ENCODE data around the gene DMAP1. TPM values are rescaled to one million over a fixed set of nuclear protein-coding genes. Genes with fewer than 3 reads are reported as not detected.

DMAP1 gene
- total RNA-seq, 1 donor from 2014 or later: 33.1 TPM

DNA sequence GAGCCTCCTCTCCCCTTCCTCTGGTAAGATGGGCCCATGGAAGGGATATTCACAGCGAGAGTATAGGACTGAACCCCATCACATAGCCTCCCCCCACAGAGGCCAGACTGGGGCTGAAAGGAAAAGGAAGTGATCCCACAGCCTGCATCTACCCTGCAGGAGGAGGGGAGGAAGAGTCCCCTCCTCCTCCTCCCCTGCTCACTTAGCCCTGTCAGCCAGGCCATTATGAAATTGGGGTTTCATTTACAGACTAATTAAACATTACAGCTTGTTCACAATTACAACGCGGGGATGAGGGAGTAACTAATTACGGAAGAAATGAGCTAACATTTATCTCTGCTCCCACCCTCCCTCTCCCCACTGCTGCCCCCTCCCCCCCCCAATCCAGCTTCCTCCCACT, 25.4 kb downstream of the DMAP1 start:
- Mint-ChIP-seq H3K4me1 (ENCODE audit: low read depth) (peaks cover 28% of the 10 kb centered on the region), H3K27me3 (ENCODE audit: low read depth) (no peaks in the 10 kb centered on the region)

DNA sequence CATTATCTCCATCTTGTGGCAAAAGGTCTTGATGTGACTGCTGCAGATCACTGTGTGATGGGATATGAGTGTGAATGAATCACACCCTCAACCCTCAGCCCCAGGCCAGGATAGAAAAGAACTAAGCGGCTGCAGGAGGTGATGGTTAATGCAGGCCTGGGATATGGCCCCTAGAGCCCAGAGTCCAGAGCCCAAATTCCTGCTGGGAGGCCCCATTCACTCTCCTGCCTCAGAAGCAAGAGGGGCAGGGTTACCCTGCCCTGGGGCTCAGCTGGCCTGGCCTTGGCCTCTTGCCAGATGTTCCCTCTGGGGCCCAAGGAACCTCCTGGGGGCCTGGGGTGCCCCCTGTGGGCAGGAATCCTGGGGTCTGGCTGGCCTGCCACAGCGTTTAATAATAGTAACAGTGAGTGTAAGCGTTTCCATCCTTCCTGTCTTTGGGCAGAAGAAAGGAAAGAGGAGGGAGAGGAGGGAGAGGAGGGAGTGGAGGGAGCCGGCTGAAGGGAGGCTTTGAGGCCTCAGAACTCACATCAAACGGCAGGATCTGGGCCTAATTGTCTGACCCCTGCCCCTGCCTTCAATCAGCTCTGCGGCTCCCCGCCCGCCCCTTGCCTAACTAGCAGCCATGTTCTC, 26.2 kb downstream of the DMAP1 start:
- TF ChIP-seq, protein P1, sequence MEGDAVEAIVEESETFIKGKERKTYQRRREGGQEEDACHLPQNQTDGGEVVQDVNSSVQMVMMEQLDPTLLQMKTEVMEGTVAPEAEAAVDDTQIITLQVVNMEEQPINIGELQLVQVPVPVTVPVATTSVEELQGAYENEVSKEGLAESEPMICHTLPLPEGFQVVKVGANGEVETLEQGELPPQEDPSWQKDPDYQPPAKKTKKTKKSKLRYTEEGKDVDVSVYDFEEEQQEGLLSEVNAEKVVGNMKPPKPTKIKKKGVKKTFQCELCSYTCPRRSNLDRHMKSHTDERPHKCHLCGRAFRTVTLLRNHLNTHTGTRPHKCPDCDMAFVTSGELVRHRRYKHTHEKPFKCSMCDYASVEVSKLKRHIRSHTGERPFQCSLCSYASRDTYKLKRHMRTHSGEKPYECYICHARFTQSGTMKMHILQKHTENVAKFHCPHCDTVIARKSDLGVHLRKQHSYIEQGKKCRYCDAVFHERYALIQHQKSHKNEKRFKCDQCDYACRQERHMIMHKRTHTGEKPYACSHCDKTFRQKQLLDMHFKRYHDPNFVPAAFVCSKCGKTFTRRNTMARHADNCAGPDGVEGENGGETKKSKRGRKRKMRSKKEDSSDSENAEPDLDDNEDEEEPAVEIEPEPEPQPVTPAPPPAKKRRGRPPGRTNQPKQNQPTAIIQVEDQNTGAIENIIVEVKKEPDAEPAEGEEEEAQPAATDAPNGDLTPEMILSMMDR (IDR thresholded peaks at IDR 0.05): peak; percentile 74
- Mint-ChIP-seq H3K4me3 (ENCODE audit: unreplicated experiment) (no peak overlapping the region), H3K27ac (ENCODE audit: unreplicated experiment) (peak overlapping the region; percentile 88), H3K36me3 (ENCODE audit: low read depth) (peaks cover 5% of the 10 kb centered on the region), H3K9me3 (ENCODE audit: low read depth) (no peaks in the 10 kb centered on the region), H3K27me3 (ENCODE audit: low read depth) (no peaks in the 10 kb centered on the region), H3K4me1 (ENCODE audit: low read depth) (peaks cover 28% of the 10 kb centered on the region)
- no peak for DNase-seq (ENCODE audit: low spot score)

More for the DNA sequence above, 25.4 kb downstream of the DMAP1 start:
- Mint-ChIP-seq H3K27ac (ENCODE audit: unreplicated experiment) (no peak overlapping the region), H3K36me3 (ENCODE audit: low read depth) (peaks cover 3% of the 10 kb centered on the region), H3K4me3 (ENCODE audit: unreplicated experiment) (no peak overlapping the region), H3K9me3 (ENCODE audit: low read depth) (no peaks in the 10 kb centered on the region)
- TF ChIP-seq, protein P1 (IDR thresholded peaks at IDR 0.05): no peak
- DNase-seq (ENCODE audit: low spot score): no peak

DNA sequence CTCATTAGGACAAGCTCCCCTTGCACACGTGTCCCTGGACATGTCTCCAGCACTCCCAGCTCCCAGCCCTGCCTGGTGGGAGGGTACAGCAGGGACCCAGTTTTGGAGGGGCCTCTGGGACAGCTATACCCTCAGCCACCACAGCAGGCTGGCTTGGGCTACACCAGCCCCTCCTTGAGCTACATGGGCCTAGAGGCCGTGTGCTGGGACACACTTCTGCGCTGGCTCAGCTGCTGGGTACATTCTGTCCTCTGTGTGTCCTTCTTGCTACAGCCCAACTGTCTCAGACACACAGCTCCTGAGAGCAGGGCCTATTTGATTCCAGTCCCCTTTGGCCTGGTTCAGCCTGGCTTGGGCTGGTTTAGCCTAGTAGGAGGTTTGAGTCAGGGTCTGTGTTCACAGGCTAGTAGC, 26.7 kb downstream of the DMAP1 start:
- H3K4me3 Mint-ChIP-seq (ENCODE audit: unreplicated experiment): no peak overlapping the region

DNA sequence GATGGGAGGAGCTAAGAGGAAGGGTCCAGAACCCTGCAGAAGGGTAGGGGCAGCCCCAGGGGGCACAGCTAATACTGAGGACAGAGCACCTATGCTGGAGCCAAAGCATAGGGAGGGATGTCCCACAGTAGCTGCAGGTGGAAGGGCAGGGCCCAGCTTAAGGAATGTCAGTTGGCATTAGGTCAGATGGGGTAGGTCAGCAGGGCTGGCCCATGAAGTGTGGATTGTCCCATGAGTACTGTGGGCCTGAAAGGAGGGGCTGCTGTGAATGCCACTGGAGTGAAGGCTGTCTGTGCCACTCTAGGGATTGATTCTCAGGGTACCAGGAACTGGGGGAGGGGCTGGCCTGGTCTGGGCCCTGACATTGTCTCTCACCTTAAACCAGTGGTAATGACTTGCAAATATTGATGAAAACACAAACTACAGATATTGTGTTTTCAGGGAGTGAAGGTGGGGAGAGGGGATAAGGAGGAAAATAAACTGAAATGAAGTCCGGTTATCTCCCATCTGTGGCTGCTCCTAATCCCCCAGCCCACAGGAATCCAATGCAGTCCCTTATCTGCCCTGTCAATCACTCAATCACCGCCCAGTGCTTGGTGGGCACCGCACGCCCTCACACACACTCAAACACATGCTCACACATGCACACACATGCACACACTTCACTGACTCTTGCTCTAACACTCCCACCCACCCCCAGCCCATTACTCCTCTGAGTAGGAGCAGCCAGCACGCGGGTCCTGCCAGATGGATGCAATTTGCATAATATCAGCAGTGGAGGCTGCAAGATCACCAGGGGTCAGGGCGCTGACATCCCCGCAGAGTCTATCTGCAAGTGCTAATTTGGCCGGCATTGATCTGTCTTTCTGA, 27.8 kb downstream of the DMAP1 start:
- Mint-ChIP-seq H3K27me3 (ENCODE audit: low read depth) (no peaks in the 10 kb centered on the region), H3K4me1 (ENCODE audit: low read depth) (peaks cover 28% of the 10 kb centered on the region), H3K9me3 (ENCODE audit: low read depth) (no peaks in the 10 kb centered on the region), H3K27ac (ENCODE audit: unreplicated experiment) (peak overlapping the region; percentile 88), H3K36me3 (ENCODE audit: low read depth) (peaks cover 1% of the 10 kb centered on the region), H3K4me3 (ENCODE audit: unreplicated experiment) (no peak overlapping the region)
- DNase-seq (ENCODE audit: low spot score): no peak
- TF ChIP-seq, protein P1 (IDR thresholded peaks at IDR 0.05): no peak

More for the DNA sequence above, 26.7 kb downstream of the DMAP1 start:
- Mint-ChIP-seq H3K36me3 (ENCODE audit: low read depth) (peaks cover 4% of the 10 kb centered on the region), H3K4me1 (ENCODE audit: low read depth) (peaks cover 28% of the 10 kb centered on the region), H3K27ac (ENCODE audit: unreplicated experiment) (peak overlapping the region; percentile 88), H3K9me3 (ENCODE audit: low read depth) (no peaks in the 10 kb centered on the region), H3K27me3 (ENCODE audit: low read depth) (no peaks in the 10 kb centered on the region)
- TF ChIP-seq, protein P1 (IDR thresholded peaks at IDR 0.05): no peak
- no peak for DNase-seq (ENCODE audit: low spot score)

DNA sequence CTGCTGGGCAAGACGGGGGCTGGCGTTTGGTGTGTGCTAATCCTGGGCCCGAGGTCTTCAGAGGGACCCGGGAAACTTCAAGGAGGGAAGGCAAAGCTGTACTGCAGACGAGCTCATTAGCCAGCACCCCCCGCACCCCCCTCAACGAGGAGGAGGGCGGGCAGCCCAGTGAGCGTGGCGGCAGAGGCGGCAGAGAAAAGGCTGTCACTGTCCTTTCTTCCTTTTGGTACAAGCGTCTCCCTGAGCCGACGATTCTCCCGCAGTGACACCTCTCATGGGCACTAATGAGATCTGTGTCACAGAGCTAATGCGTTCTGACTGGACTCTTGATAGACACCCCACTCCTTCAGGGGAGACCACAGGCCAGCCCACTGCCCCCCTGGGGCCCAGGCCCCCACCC, 29.5 kb downstream of the DMAP1 start:
- H3K27ac Mint-ChIP-seq (ENCODE audit: unreplicated experiment): no peak overlapping the region
- H3K9me3 Mint-ChIP-seq (ENCODE audit: low read depth): no peaks in the 10 kb centered on the region
- no peak for DNase-seq (ENCODE audit: low spot score)
- no peak overlapping the region for H3K4me3 Mint-ChIP-seq (ENCODE audit: unreplicated experiment)
- H3K4me1 Mint-ChIP-seq (ENCODE audit: low read depth): peaks cover 28% of the 10 kb centered on the region
- peaks cover 1% of the 10 kb centered on the region for H3K36me3 Mint-ChIP-seq (ENCODE audit: low read depth)
- H3K27me3 Mint-ChIP-seq (ENCODE audit: low read depth): no peaks in the 10 kb centered on the region
- TF ChIP-seq, protein P1 (IDR thresholded peaks at IDR 0.05): no peak
